Caco-2 (cell line): ENCODE results near the gene PPP1R13B. TPM values are rescaled to one million over a fixed set of nuclear protein-coding genes. Genes with fewer than 3 reads are reported as not detected.
A peak's percentile ranks its signal among the peaks of the same experiment; 100 is the strongest.
"Not testable (repeated sequence)": the region's sequence is repeated elsewhere in the genome, so short reads cannot be mapped to it uniquely, and the experiment has no call there.

Source experiments
- BruUV-seq: library from RNA; stranded (reverse); fragments of 400-500 nt; replicated peaks from 2 replicates; lab custom pipeline; 2021; lab: Mats Ljungman, UMichigan
- CTCF ChIA-PET: fragments of 300-600 bp; sonication (Branson Sonifier 250); formaldehyde crosslinking; loops from one replicate; lab custom pipeline; 2022; ENCODE audit warnings: antibody characterized with exemption; lab: Charles Lee
- POLR2A ChIA-PET: fragments of 300-600 bp; sonication (Branson Sonifier 250); formaldehyde crosslinking; loops from one replicate; lab custom pipeline; 2022; ENCODE audit warnings: antibody characterized with exemption; lab: Charles Lee
- DNase-seq, 2 experiments: peaks; one replicate each; pipeline versions ENCODE4 v3.0.0 to v3.0.0-alpha.2; 2020 to 2022
- H3K27me3 ChIP-seq: replicated peaks from 2 replicates; pipeline ENCODE4 v1.6.0; 2011; ENCODE audit warnings: low read length; ENCODE audit not compliant: control insufficient read depth, insufficient read depth
- H3K36me3 ChIP-seq: 2 replicates; pipeline ENCODE4 v1.5.1; 2011; ENCODE audit warnings: low read length; ENCODE audit not compliant: control insufficient read depth, insufficient read depth
- H3K4me1 ChIP-seq: fragments of 250-450 bp; sonication (Bioruptor Pico); 2 replicates; pipeline ENCODE4 v1.5.1; 2020; ENCODE audit warnings: mild to moderate bottlenecking
- H3K4me3 ChIP-seq: 2 replicates; pipeline ENCODE4 v1.5.1; 2011; ENCODE audit warnings: low read depth, mild to moderate bottlenecking, control low read depth, low read length
- H3K9me3 ChIP-seq: fragments of 250-450 bp; sonication (Bioruptor Pico); 2 replicates; pipeline ENCODE4 v1.5.1; 2020; ENCODE audit warnings: mild to moderate bottlenecking, moderate library complexity
- H3K27ac Mint-ChIP-seq: one replicate; pipeline ENCODE4 v1.8.0; 2022; ENCODE audit warnings: mixed read lengths; ENCODE audit not compliant: unreplicated experiment
- H3K27me3 Mint-ChIP-seq: one replicate; pipeline ENCODE4 v1.8.0; 2022; ENCODE audit warnings: mixed read lengths; ENCODE audit not compliant: insufficient read depth, unreplicated experiment
- H3K36me3 Mint-ChIP-seq: one replicate; pipeline ENCODE4 v1.8.0; 2022; ENCODE audit warnings: mild to moderate bottlenecking, mixed read lengths; ENCODE audit not compliant: insufficient read depth, unreplicated experiment
- H3K4me1 Mint-ChIP-seq: one replicate; pipeline ENCODE4 v1.8.0; 2022; ENCODE audit warnings: low read depth, mixed read lengths; ENCODE audit not compliant: unreplicated experiment
- H3K4me3 Mint-ChIP-seq: one replicate; pipeline ENCODE4 v1.8.0; 2022; ENCODE audit warnings: mild to moderate bottlenecking, moderate library complexity, mixed read lengths; ENCODE audit not compliant: unreplicated experiment
- H3K9me3 Mint-ChIP-seq: one replicate; pipeline ENCODE4 v1.8.0; 2022; ENCODE audit warnings: mixed read lengths; ENCODE audit not compliant: unreplicated experiment
- CTCF ChIP-seq, 2 experiments: fragments of 200-600 bp in 1 of 2; IDR thresholded peaks; 1 replicate in 1 of 2; 2 replicates in 1 of 2; pipeline versions ENCODE4 v1.5.1 to v1.8.0; 2011 to 2022; ENCODE audit warnings: antibody characterized with exemption in 1 of 2, control low read depth in 1 of 2, inconsistent platforms in 1 of 2, low read depth in 1 of 2, low read length in 1 of 2, mild to moderate bottlenecking in 1 of 2, moderate library complexity in 1 of 2; ENCODE audit not compliant: insufficient read depth in 1 of 2, severe bottlenecking in 1 of 2, unreplicated experiment in 1 of 2
- intact Hi-C: fragments of 100-400 bp; cut with micrococcal nuclease; formaldehyde crosslinking; loops from one replicate; pipeline ENCODE4 v1.10.0; 2022; ENCODE audit not compliant: unreplicated experiment
- total RNA-seq: library from RNA; stranded (reverse); gene quantifications from 2 replicates; pipeline ENCODE4 v1.2.3, GENCODE V29; 2022

The PPP1R13B gene
- total RNA-seq, 1 experiment from 2014 or later = 15.8 TPM

- ChIA-PET CTCF (no interaction called here), POLR2A (no interaction called here)
- DNase-seq = peak in 1 of 2 experiments; percentile 29
- Histone ChIP-seq H3K4me3 (peak overlapping the region; percentile 91), H3K4me1 (peaks cover 6% of the 10 kb centered on the region), H3K9me3 (no peaks in the 10 kb centered on the region), H3K27me3 (no peaks in the 10 kb centered on the region), H3K36me3 (no peaks in the 10 kb centered on the region)
- intact Hi-C loops = loop anchor here (2.0 kb wide), 1 partner anchor 34 kb away; no protein-coding TSS in a partner anchor
- H3K4me3 Mint-ChIP-seq = peak overlapping the region; percentile 84
- no peaks in the 10 kb centered on the region for H3K9me3 Mint-ChIP-seq
- H3K27me3 Mint-ChIP-seq = no peaks in the 10 kb centered on the region
- TF ChIP-seq CTCF (IDR thresholded peaks at IDR 0.05; ENCODE audit: insufficient read depth in 1 of 2, low read depth in 1 of 2, low read length in 1 of 2, severe bottlenecking in 1 of 2, unreplicated experiment in 1 of 2) = no peak
- H3K27ac Mint-ChIP-seq = peak overlapping the region; percentile 45
- H3K4me1 Mint-ChIP-seq = no peaks in the 10 kb centered on the region
- peaks cover 11% of the 10 kb centered on the region for H3K36me3 Mint-ChIP-seq
- no TSS peak for BruUV-seq
Measured at GRCh38 chr14:103846543-103847450, 578 bp downstream of the PPP1R13B start.

- peak overlapping the region; percentile 91 for H3K4me3 ChIP-seq
- no peaks in the 10 kb centered on the region for H3K27me3 ChIP-seq
- POLR2A ChIA-PET = interaction anchor here (0.6 kb wide), 1 partner anchor 8 kb away, joined by 3 read pairs; no protein-coding TSS in a partner anchor
- no peaks in the 10 kb centered on the region for H3K36me3 ChIP-seq
- H3K9me3 ChIP-seq = no peaks in the 10 kb centered on the region
- peak overlapping the region; percentile 84 for H3K4me3 Mint-ChIP-seq
- CTCF ChIA-PET = no interaction called here
- no peaks in the 10 kb centered on the region for H3K9me3 Mint-ChIP-seq
- H3K4me1 ChIP-seq = peaks cover 6% of the 10 kb centered on the region
- H3K27me3 Mint-ChIP-seq = no peaks in the 10 kb centered on the region
- H3K4me1 Mint-ChIP-seq = no peaks in the 10 kb centered on the region
- H3K36me3 Mint-ChIP-seq = peaks cover 11% of the 10 kb centered on the region
- peak overlapping the region; percentile 45 for H3K27ac Mint-ChIP-seq
- no peak for TF ChIP-seq CTCF (IDR thresholded peaks at IDR 0.05; ENCODE audit: insufficient read depth in 1 of 2, low read depth in 1 of 2, low read length in 1 of 2, severe bottlenecking in 1 of 2, unreplicated experiment in 1 of 2)
- TSS peak; percentile 44 for BruUV-seq
- intact Hi-C loops = loop anchor here (2.0 kb wide), 1 partner anchor 35 kb away; no protein-coding TSS in a partner anchor
- no peak for DNase-seq
Measured at GRCh38 chr14:103846097-103846496, 1.3 kb downstream of the PPP1R13B start.

GRCh38 chr14:103845327-103845726 lies 2.0 kb downstream of the PPP1R13B start:
- Mint-ChIP-seq H3K27me3 (no peaks in the 10 kb centered on the region), H3K36me3 (peaks cover 11% of the 10 kb centered on the region), H3K27ac (no peak overlapping the region), H3K4me3 (no peak overlapping the region), H3K9me3 (no peaks in the 10 kb centered on the region), H3K4me1 (no peaks in the 10 kb centered on the region)
- no peaks in the 10 kb centered on the region for H3K9me3 ChIP-seq
- intact Hi-C loops = no loop called here
- no peak for TF ChIP-seq CTCF (IDR thresholded peaks at IDR 0.05; ENCODE audit: insufficient read depth in 1 of 2, low read depth in 1 of 2, low read length in 1 of 2, severe bottlenecking in 1 of 2, unreplicated experiment in 1 of 2)
- H3K27me3 ChIP-seq = no peaks in the 10 kb centered on the region
- BruUV-seq = no TSS peak
- no peak overlapping the region for H3K4me3 ChIP-seq
- ChIA-PET POLR2A (interaction anchor here (0.6 kb wide), 1 partner anchor 9 kb away, joined by 3 read pairs; no protein-coding TSS in a partner anchor), CTCF (no interaction called here)
- H3K36me3 ChIP-seq = no peaks in the 10 kb centered on the region
- no peak for DNase-seq
- H3K4me1 ChIP-seq = peaks cover 6% of the 10 kb centered on the region

GRCh38 chr14:103841265-103841664 lies 6.1 kb downstream of the PPP1R13B start:
- BruUV-seq, H3K4me1 Mint-ChIP-seq, H3K36me3 ChIP-seq, H3K36me3 Mint-ChIP-seq, DNase-seq, H3K9me3 ChIP-seq, POLR2A ChIA-PET, H3K27me3 ChIP-seq, H3K9me3 Mint-ChIP-seq, H3K4me3 Mint-ChIP-seq, H3K4me3 ChIP-seq, CTCF ChIA-PET, H3K27me3 Mint-ChIP-seq, intact Hi-C loops, H3K4me1 ChIP-seq, H3K27ac Mint-ChIP-seq: not testable (repeated sequence)
